OCI-LY7 (cell line): Measurements from ENCODE around the gene COL23A1.

Experiments used
- CTCF ChIP-seq: fragments of 200-600 bp; sonication (generic); conservative IDR thresholded peaks from 2 replicates; pipeline ENCODE4 v1.5.1; 2014; ENCODE audit warnings: mild to moderate bottlenecking, antibody characterized with exemption, low read length, moderate library complexity, mixed read lengths
- EZH2phosphoT487 ChIP-seq: fragments of 200-600 bp; sonication (generic); IDR thresholded peaks from 2 replicates; pipeline ENCODE4 v1.6.1; 2018; ENCODE audit warnings: low read depth, borderline replicate concordance, mild to moderate bottlenecking, mixed run types, antibody characterized with exemption, low read length, moderate library complexity, mixed read lengths

DNA sequence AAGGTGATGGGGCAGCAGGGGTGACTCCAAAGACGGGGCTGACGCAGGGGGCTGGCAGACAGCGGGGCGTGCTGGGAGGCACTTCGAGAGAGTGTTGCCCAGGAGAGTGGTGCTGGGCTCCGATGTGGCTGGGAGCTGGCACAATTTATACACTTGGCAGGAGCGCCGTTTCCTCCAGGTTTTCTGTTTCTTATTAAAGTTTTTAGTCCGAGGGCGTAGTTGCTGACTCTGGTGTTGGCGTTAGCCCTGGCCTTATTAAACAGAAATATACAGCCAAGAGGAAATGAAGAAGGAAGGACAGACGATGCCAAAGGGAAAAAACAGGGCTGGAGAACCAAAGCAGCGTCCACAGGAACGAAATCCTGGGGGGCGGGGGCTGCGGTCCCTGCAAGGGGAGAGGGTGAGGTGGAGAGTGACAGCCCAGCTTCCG, 218.0 kb downstream of the COL23A1 start:
- no peak for TF ChIP-seq CTCF
- no peak for TF ChIP-seq EZH2phosphoT487
